ENCODE data around the gene GLCE. TPM values are rescaled to one million over a fixed set of nuclear protein-coding genes. Genes with fewer than 3 reads are reported as not detected.
A peak's percentile ranks its signal among the peaks of the same experiment; 100 is the strongest.

Gene GLCE
- total RNA-seq (2014; rRNA removed; shearing (Covaris generic); ENCODE audit: low replicate concordance): 1.9 and 6.4 TPM in 2 replicates

GRCh38 chr15:69160141-69160993 is at the start of gene GLCE:
Gene GLCE (plus strand): TSS chr15:69160635. CDS start chr15:69255807, 95,172 bp downstream.
- peak within 1 kb of the TSS; percentile 85 for H3K9ac ChIP-seq (ENCODE audit: low read length)
- H3K79me2 ChIP-seq (ENCODE audit: low read length): no peaks in the 10 kb centered on the region
- no peaks in the 10 kb centered on the region for H3K36me3 ChIP-seq (ENCODE audit: insufficient read depth, low read length)
- peak within 1 kb of the TSS; percentile 89 for H3K4me2 ChIP-seq (ENCODE audit: low read depth, low read length, poor library complexity, severe bottlenecking)
- no peak within 1 kb of the TSS for H3K27ac ChIP-seq (ENCODE audit: low read length)
- H3K9me3 ChIP-seq (ENCODE audit: low read length): no peaks in the 10 kb centered on the region
- no peaks in the 10 kb centered on the region for H3K27me3 ChIP-seq (ENCODE audit: low read length)
- peaks cover 7% of the 10 kb centered on the region; the same call in 1 of the 2 replicates for H4K20me1 ChIP-seq (ENCODE audit: insufficient read depth, low read depth, low read length)
- H3K4me1 ChIP-seq (ENCODE audit: low read length): peaks cover 15% of the 10 kb centered on the region
- peak within 1 kb of the TSS; percentile 98 for H2AFZ ChIP-seq (ENCODE audit: low read length)
- peak; percentile 96 for DNase-seq
- no peaks in the 10 kb centered on the region for H3K9me2 ChIP-seq (replicated peaks; ENCODE audit: insufficient read depth, low read length)
- peak within 1 kb of the TSS; percentile 83 for H3K4me3 ChIP-seq (ENCODE audit: low read length)

- no peaks in the 10 kb centered on the region for H3K36me3 ChIP-seq (ENCODE audit: insufficient read depth, low read length)
These were observed 46.0 kb upstream of the GLCE start for GRCh38 chr15:69114331-69114928.

GRCh38 chr15:69115031-69115430 is 45.4 kb upstream of the GLCE start:
- H3K4me1 ChIP-seq (ENCODE audit: low read length): no peaks in the 10 kb centered on the region
- H3K4me2 ChIP-seq (ENCODE audit: low read depth, low read length, poor library complexity, severe bottlenecking): no peak overlapping the region
- no peak overlapping the region for H2AFZ ChIP-seq (ENCODE audit: low read length)
- no peaks in the 10 kb centered on the region for H3K36me3 ChIP-seq (ENCODE audit: insufficient read depth, low read length)
- H3K27me3 ChIP-seq (ENCODE audit: low read length): 0 out of 2 replicates have a peak, but pooled peaks cover 5% of the 10 kb centered on the region
- no peak for DNase-seq
- no peak overlapping the region for H3K27ac ChIP-seq (ENCODE audit: low read length)
- no peaks in the 10 kb centered on the region for H4K20me1 ChIP-seq (ENCODE audit: insufficient read depth, low read depth, low read length)
- no peaks in the 10 kb centered on the region for H3K9me2 ChIP-seq (replicated peaks; ENCODE audit: insufficient read depth, low read length)
- no peak overlapping the region for H3K9ac ChIP-seq (ENCODE audit: low read length)
- H3K79me2 ChIP-seq (ENCODE audit: low read length): no peaks in the 10 kb centered on the region
- no peak overlapping the region for H3K4me3 ChIP-seq (ENCODE audit: low read length)
- no peaks in the 10 kb centered on the region for H3K9me3 ChIP-seq (ENCODE audit: low read length)

More at GRCh38 chr15:69114331-69114928, 46.0 kb upstream of the GLCE start:
- H3K9me2 ChIP-seq (replicated peaks; ENCODE audit: insufficient read depth, low read length): no peaks in the 10 kb centered on the region
- no peak overlapping the region for H3K4me3 ChIP-seq (ENCODE audit: low read length)
- DNase-seq: no peak
- H3K27ac ChIP-seq (ENCODE audit: low read length): no peak overlapping the region
- H3K9ac ChIP-seq (ENCODE audit: low read length): no peak overlapping the region
- H3K4me1 ChIP-seq (ENCODE audit: low read length): no peaks in the 10 kb centered on the region
- no peak overlapping the region for H3K4me2 ChIP-seq (ENCODE audit: low read depth, low read length, poor library complexity, severe bottlenecking)
- H4K20me1 ChIP-seq (ENCODE audit: insufficient read depth, low read depth, low read length): no peaks in the 10 kb centered on the region
- no peaks in the 10 kb centered on the region for H3K79me2 ChIP-seq (ENCODE audit: low read length)
- H3K27me3 ChIP-seq (ENCODE audit: low read length): 0 out of 2 replicates have a peak, but pooled peaks cover 5% of the 10 kb centered on the region
- no peaks in the 10 kb centered on the region for H3K9me3 ChIP-seq (ENCODE audit: low read length)
- H2AFZ ChIP-seq (ENCODE audit: low read length): no peak overlapping the region

- H4K20me1 ChIP-seq (ENCODE audit: insufficient read depth, low read depth, low read length): no peaks in the 10 kb centered on the region
- H3K4me2 ChIP-seq (ENCODE audit: low read depth, low read length, poor library complexity, severe bottlenecking): no peak overlapping the region
- H3K4me1 ChIP-seq (ENCODE audit: low read length): no peaks in the 10 kb centered on the region
- no peaks in the 10 kb centered on the region for H3K79me2 ChIP-seq (ENCODE audit: low read length)
- H3K9ac ChIP-seq (ENCODE audit: low read length): no peak overlapping the region
- no peaks in the 10 kb centered on the region for H3K36me3 ChIP-seq (ENCODE audit: insufficient read depth, low read length)
- H3K27me3 ChIP-seq (ENCODE audit: low read length): 0 out of 2 replicates have a peak, but pooled peaks cover 5% of the 10 kb centered on the region
- H3K27ac ChIP-seq (ENCODE audit: low read length): no peak overlapping the region
- no peak overlapping the region for H2AFZ ChIP-seq (ENCODE audit: low read length)
- no peaks in the 10 kb centered on the region for H3K9me2 ChIP-seq (replicated peaks; ENCODE audit: insufficient read depth, low read length)
- no peak overlapping the region for H3K4me3 ChIP-seq (ENCODE audit: low read length)
- no peaks in the 10 kb centered on the region for H3K9me3 ChIP-seq (ENCODE audit: low read length)
- DNase-seq: no peak
These were observed 44.0 kb upstream of the GLCE start for GRCh38 chr15:69116391-69116790.

GRCh38 chr15:69117431-69117871 is 43.0 kb upstream of the GLCE start:
- Histone ChIP-seq H4K20me1 (ENCODE audit: insufficient read depth, low read depth, low read length) (no peaks in the 10 kb centered on the region), H3K36me3 (ENCODE audit: insufficient read depth, low read length) (no peaks in the 10 kb centered on the region), H3K9me3 (ENCODE audit: low read length) (no peaks in the 10 kb centered on the region), H3K9me2 (replicated peaks; ENCODE audit: insufficient read depth, low read length) (no peaks in the 10 kb centered on the region), H3K9ac (ENCODE audit: low read length) (no peak overlapping the region), H3K27ac (ENCODE audit: low read length) (no peak overlapping the region), H3K4me2 (ENCODE audit: low read depth, low read length, poor library complexity, severe bottlenecking) (no peak overlapping the region), H3K4me1 (ENCODE audit: low read length) (no peaks in the 10 kb centered on the region), H3K4me3 (ENCODE audit: low read length) (no peak overlapping the region), H2AFZ (ENCODE audit: low read length) (no peak overlapping the region), H3K79me2 (ENCODE audit: low read length) (no peaks in the 10 kb centered on the region), H3K27me3 (ENCODE audit: low read length) (0 out of 2 replicates have a peak, but pooled peaks cover 3% of the 10 kb centered on the region)
- no peak for DNase-seq

GRCh38 chr15:69118089-69118488 is 42.3 kb upstream of the GLCE start:
- no peaks in the 10 kb centered on the region for H3K79me2 ChIP-seq (ENCODE audit: low read length)
- H3K27ac ChIP-seq (ENCODE audit: low read length): no peak overlapping the region
- no peaks in the 10 kb centered on the region for H3K9me3 ChIP-seq (ENCODE audit: low read length)
- no peak overlapping the region for H3K9ac ChIP-seq (ENCODE audit: low read length)
- H3K27me3 ChIP-seq (ENCODE audit: low read length): no peaks in the 10 kb centered on the region
- no peaks in the 10 kb centered on the region for H3K36me3 ChIP-seq (ENCODE audit: insufficient read depth, low read length)
- no peak overlapping the region for H3K4me2 ChIP-seq (ENCODE audit: low read depth, low read length, poor library complexity, severe bottlenecking)
- H4K20me1 ChIP-seq (ENCODE audit: insufficient read depth, low read depth, low read length): no peaks in the 10 kb centered on the region
- no peak overlapping the region for H3K4me3 ChIP-seq (ENCODE audit: low read length)
- no peak overlapping the region for H2AFZ ChIP-seq (ENCODE audit: low read length)
- no peaks in the 10 kb centered on the region for H3K4me1 ChIP-seq (ENCODE audit: low read length)
- H3K9me2 ChIP-seq (replicated peaks; ENCODE audit: insufficient read depth, low read length): no peaks in the 10 kb centered on the region
- DNase-seq: no peak

GRCh38 chr15:69119001-69119400 is 41.4 kb upstream of the GLCE start:
- H3K27ac ChIP-seq (ENCODE audit: low read length): no peak overlapping the region
- H3K27me3 ChIP-seq (ENCODE audit: low read length): no peaks in the 10 kb centered on the region
- no peaks in the 10 kb centered on the region for H3K9me2 ChIP-seq (replicated peaks; ENCODE audit: insufficient read depth, low read length)
- H3K9ac ChIP-seq (ENCODE audit: low read length): no peak overlapping the region
- no peaks in the 10 kb centered on the region for H4K20me1 ChIP-seq (ENCODE audit: insufficient read depth, low read depth, low read length)
- no peak overlapping the region for H3K4me2 ChIP-seq (ENCODE audit: low read depth, low read length, poor library complexity, severe bottlenecking)
- H3K4me1 ChIP-seq (ENCODE audit: low read length): no peaks in the 10 kb centered on the region
- no peak for DNase-seq
- H3K36me3 ChIP-seq (ENCODE audit: insufficient read depth, low read length): no peaks in the 10 kb centered on the region
- H3K4me3 ChIP-seq (ENCODE audit: low read length): no peak overlapping the region
- no peak overlapping the region for H2AFZ ChIP-seq (ENCODE audit: low read length)
- H3K9me3 ChIP-seq (ENCODE audit: low read length): no peaks in the 10 kb centered on the region
- no peaks in the 10 kb centered on the region for H3K79me2 ChIP-seq (ENCODE audit: low read length)

- no peaks in the 10 kb centered on the region for H3K79me2 ChIP-seq (ENCODE audit: low read length)
- DNase-seq: no peak
- H3K9ac ChIP-seq (ENCODE audit: low read length): no peak overlapping the region
- H3K4me1 ChIP-seq (ENCODE audit: low read length): no peaks in the 10 kb centered on the region
- H3K36me3 ChIP-seq (ENCODE audit: insufficient read depth, low read length): no peaks in the 10 kb centered on the region
- H3K9me3 ChIP-seq (ENCODE audit: low read length): no peaks in the 10 kb centered on the region
- no peaks in the 10 kb centered on the region for H4K20me1 ChIP-seq (ENCODE audit: insufficient read depth, low read depth, low read length)
- no peak overlapping the region for H3K27ac ChIP-seq (ENCODE audit: low read length)
- no peaks in the 10 kb centered on the region for H3K27me3 ChIP-seq (ENCODE audit: low read length)
- H3K4me3 ChIP-seq (ENCODE audit: low read length): no peak overlapping the region
- no peaks in the 10 kb centered on the region for H3K9me2 ChIP-seq (replicated peaks; ENCODE audit: insufficient read depth, low read length)
- no peak overlapping the region for H2AFZ ChIP-seq (ENCODE audit: low read length)
- H3K4me2 ChIP-seq (ENCODE audit: low read depth, low read length, poor library complexity, severe bottlenecking): no peak overlapping the region
These were observed 40.6 kb upstream of the GLCE start for GRCh38 chr15:69119683-69120395.

Data from Karpas-422 (cell line).